Loucy (cell line): ENCODE results near the gene WEE1.
A peak's percentile ranks its signal among the peaks of the same experiment; 100 is the strongest.

Source experiments
- H2AFZ ChIP-seq: fragments of 200-600 bp; sonication (generic); 2 replicates; pipeline ENCODE4 v1.6.0; 2016; ENCODE audit warnings: antibody characterized with exemption, mild to moderate bottlenecking, low read length, moderate library complexity
- H3F3A ChIP-seq: fragments of 200-600 bp; 2 replicates; pipeline ENCODE4 v1.6.0; 2016; ENCODE audit warnings: antibody characterized with exemption, low read depth, mild to moderate bottlenecking
- H3K27me3 ChIP-seq: fragments of 200-600 bp; sonication (generic); 2 replicates; pipeline ENCODE4 v1.6.1; 2014; ENCODE audit warnings: low read length, mild to moderate bottlenecking; ENCODE audit not compliant: insufficient read depth, poor library complexity, severe bottlenecking
- H3K36me3 ChIP-seq: fragments of 200-600 bp; sonication (generic); 2 replicates; pipeline ENCODE4 v1.6.1; 2016; ENCODE audit warnings: low read length; ENCODE audit not compliant: insufficient read depth
- H3K4me1 ChIP-seq: fragments of 200-600 bp; sonication (generic); 2 replicates; pipeline ENCODE4 v1.5.1; 2014; ENCODE audit warnings: low read length, mild to moderate bottlenecking; ENCODE audit not compliant: insufficient read depth, poor library complexity, severe bottlenecking
- H3K4me2 ChIP-seq: fragments of 200-600 bp; sonication (generic); 2 replicates; pipeline ENCODE4 v1.6.0; 2014; ENCODE audit warnings: antibody characterized with exemption, low read length, low read depth, mild to moderate bottlenecking; ENCODE audit not compliant: poor library complexity, severe bottlenecking
- H3K4me3 ChIP-seq: fragments of 200-600 bp; sonication (generic); 2 replicates; pipeline ENCODE4 v1.5.1; 2014; ENCODE audit warnings: low read length, mild to moderate bottlenecking, mixed read lengths; ENCODE audit not compliant: poor library complexity, severe bottlenecking
- H3K79me2 ChIP-seq: fragments of 200-600 bp; sonication (generic); 2 replicates; pipeline ENCODE4 v1.6.1; 2014; ENCODE audit warnings: low read length; ENCODE audit not compliant: insufficient read depth
- H3K9ac ChIP-seq: fragments of 200-600 bp; sonication (generic); 2 replicates; pipeline ENCODE4 v1.6.0; 2014; ENCODE audit warnings: mild to moderate bottlenecking, low read depth, low read length, moderate library complexity; ENCODE audit not compliant: poor library complexity, severe bottlenecking
- H3K9me2 ChIP-seq: fragments of 200-600 bp; sonication (generic); replicated peaks from 2 replicates; pipeline ENCODE4 v1.6.1; 2016; ENCODE audit warnings: low read depth, low read length, mixed read lengths
- H3K9me3 ChIP-seq: fragments of 200-600 bp; sonication (generic); 2 replicates; pipeline ENCODE4 v1.6.1; 2014; ENCODE audit warnings: mild to moderate bottlenecking, antibody characterized with exemption, low read length, low read depth; ENCODE audit not compliant: insufficient read depth
- H4K20me1 ChIP-seq: fragments of 200-600 bp; sonication (generic); 2 replicates; pipeline ENCODE4 v1.6.0; 2014; ENCODE audit warnings: antibody characterized with exemption, low read length, mild to moderate bottlenecking; ENCODE audit not compliant: insufficient read depth, poor library complexity, severe bottlenecking
- CTCF ChIP-seq: fragments of 200-600 bp; sonication (generic); conservative IDR thresholded peaks from 2 replicates; pipeline ENCODE4 v1.5.1; 2014; ENCODE audit warnings: mild to moderate bottlenecking, antibody characterized with exemption, low read length
- EZH2phosphoT487 ChIP-seq: fragments of 200-600 bp; IDR thresholded peaks from 2 replicates; pipeline ENCODE4 v1.6.1; 2018; ENCODE audit warnings: antibody characterized with exemption, mild to moderate bottlenecking, moderate library complexity, borderline replicate concordance

WEE1 gene

GRCh38 chr11:9533058-9533457, 40.4 kb upstream of the WEE1 start:
- H2AFZ ChIP-seq = no peak overlapping the region
- H3K4me1 ChIP-seq = no peaks in the 10 kb centered on the region
- H3K4me2 ChIP-seq = no peak overlapping the region

GRCh38 chr11:9533736-9534473, 39.6 kb upstream of the WEE1 start:
- H2AFZ ChIP-seq = no peak overlapping the region
- H3K27me3 ChIP-seq = no peaks in the 10 kb centered on the region
- no peak overlapping the region for H3K9ac ChIP-seq
- H3K36me3 ChIP-seq = no peaks in the 10 kb centered on the region
- no peak overlapping the region for H3K4me3 ChIP-seq
- no peaks in the 10 kb centered on the region for H3K79me2 ChIP-seq
- TF ChIP-seq EZH2phosphoT487 (no peak), CTCF (no peak)
- H3K9me3 ChIP-seq = no peaks in the 10 kb centered on the region
- no peaks in the 10 kb centered on the region for H3K4me1 ChIP-seq
- H3K9me2 ChIP-seq = no peaks in the 10 kb centered on the region
- H4K20me1 ChIP-seq = no peaks in the 10 kb centered on the region
- no peaks in the 10 kb centered on the region for H3F3A ChIP-seq
- no peak overlapping the region for H3K4me2 ChIP-seq

More at GRCh38 chr11:9533058-9533457, 40.4 kb upstream of the WEE1 start:
- no peak overlapping the region for H3K4me3 ChIP-seq
- H3K36me3 ChIP-seq = no peaks in the 10 kb centered on the region
- no peaks in the 10 kb centered on the region for H3K9me3 ChIP-seq
- H3K79me2 ChIP-seq = no peaks in the 10 kb centered on the region
- H3K9me2 ChIP-seq = no peaks in the 10 kb centered on the region
- TF ChIP-seq EZH2phosphoT487 = no peak
- TF ChIP-seq CTCF = no peak
- no peak overlapping the region for H3K9ac ChIP-seq
- no peaks in the 10 kb centered on the region for H3F3A ChIP-seq
- H4K20me1 ChIP-seq = no peaks in the 10 kb centered on the region
- H3K27me3 ChIP-seq = no peaks in the 10 kb centered on the region

- no peaks in the 10 kb centered on the region for H3K9me3 ChIP-seq
- no peaks in the 10 kb centered on the region for H3F3A ChIP-seq
- H3K4me3 ChIP-seq = no peak overlapping the region
- no peak overlapping the region for H3K9ac ChIP-seq
- no peaks in the 10 kb centered on the region for H3K4me1 ChIP-seq
- no peak for TF ChIP-seq EZH2phosphoT487
- TF ChIP-seq CTCF = peak; percentile 99
- no peak overlapping the region for H2AFZ ChIP-seq
- H3K27me3 ChIP-seq = no peaks in the 10 kb centered on the region
- no peaks in the 10 kb centered on the region for H4K20me1 ChIP-seq
- H3K9me2 ChIP-seq = no peaks in the 10 kb centered on the region
- no peak overlapping the region for H3K4me2 ChIP-seq
- no peaks in the 10 kb centered on the region for H3K36me3 ChIP-seq
- H3K79me2 ChIP-seq = no peaks in the 10 kb centered on the region
Measured at GRCh38 chr11:9535189-9535781, 38.2 kb upstream of the WEE1 start.
